Keratinocyte (primary cell): Measurements from ENCODE around the gene PDZD2.

Experiments used
- CTCF ChIP-seq, 3 experiments: IDR thresholded peaks in 1 of 3; conservative IDR thresholded peaks in 1 of 3; optimal IDR thresholded peaks in 1 of 3; 2 replicates in 2 of 3; 3 replicates in 1 of 3; pipeline versions ENCODE3 to v1.5.1; 2011; ENCODE audit warnings: low read length in 3 of 3, mild to moderate bottlenecking in 3 of 3, moderate library complexity in 2 of 3, control low read depth in 1 of 3, inconsistent platforms in 1 of 3; ENCODE audit not compliant: insufficient read depth in 2 of 3; ENCODE audit errors: extremely low read depth in 1 of 3
- EZH2 ChIP-seq: IDR thresholded peaks from one replicate; pipeline ENCODE4 v1.6.1; 2012; ENCODE audit warnings: inconsistent platforms, mild to moderate bottlenecking, low read length, moderate library complexity

GRCh38 chr5:31819926-31820516, 181.1 kb downstream of the PDZD2 start:
- TF ChIP-seq CTCF (optimal IDR thresholded peaks at IDR 0.05 in 1 of 3, IDR thresholded peaks at IDR 0.05 in 1 of 3, conservative IDR thresholded peaks at IDR 0.05 in 1 of 3; ENCODE audit: extremely low read depth in 1 of 3, insufficient read depth in 2 of 3, low read length in 3 of 3) (no peak), EZH2 (no peak)
